K562 (cell line): Measurements from ENCODE around the gene MALAT1. TPM values are rescaled to one million over a fixed set of nuclear protein-coding genes. Genes with fewer than 3 reads are reported as not detected.

Experiments used
- CBX8 ChIP-seq: fragments of 200-600 bp; sonication (generic); IDR thresholded peaks from 2 replicates; pipeline ENCODE4 v1.6.1; 2012; ENCODE audit warnings: borderline replicate concordance, mixed run types, low read depth, mild to moderate bottlenecking, moderate library complexity, mixed read lengths, low read length, control low read depth, inconsistent platforms; ENCODE audit not compliant: poor library complexity, severe bottlenecking; ENCODE audit errors: extremely low read depth
- ETV6 ChIP-seq, 3 experiments: fragments of 150-350 bp in 1 of 3; sonication (generic) in 1 of 3; formaldehyde crosslinking in 1 of 3; IDR thresholded peaks; 2 replicates each; pipeline versions ENCODE4 v1.6.1 to v1.8.0; 2014 to 2022; ENCODE audit warnings: borderline replicate concordance in 2 of 3, low read depth in 2 of 3, antibody characterized with exemption in 1 of 3, low read length in 1 of 3, mild to moderate bottlenecking in 1 of 3, missing genetic modification reagents in 1 of 3
- HMG20A ChIP-seq: fragments of 450-650 bp; formaldehyde crosslinking; conservative IDR thresholded peaks from 2 replicates; pipeline ENCODE4 v1.4.0; 2020; ENCODE audit warnings: mild to moderate bottlenecking, mixed read lengths
- KLF1 ChIP-seq: fragments of 450-650 bp; IDR thresholded peaks from 2 replicates; pipeline ENCODE4 v1.6.1; 2016; ENCODE audit warnings: missing genetic modification characterization, missing compliant biosample characterization
- NCOA1 ChIP-seq: fragments of 450-650 bp; IDR thresholded peaks from 2 replicates; pipeline ENCODE4 v1.6.1; 2016; ENCODE audit warnings: low read depth
- NONO ChIP-seq, 2 experiments: fragments of 200-400 bp in 1 of 2; fragments of 450-650 bp in 1 of 2; formaldehyde crosslinking in 1 of 2; IDR thresholded peaks; 2 replicates each; pipeline ENCODE4 v1.6.1; 2017; ENCODE audit warnings: low read depth in 2 of 2, mild to moderate bottlenecking in 2 of 2, moderate library complexity in 2 of 2, low read length in 1 of 2
- POLR2A ChIP-seq: fragments of 450-650 bp; conservative IDR thresholded peaks from 2 replicates; pipeline ENCODE4 v1.6.1; 2016
- POLR2AphosphoS5 ChIP-seq: IDR thresholded peaks from 2 replicates; pipeline ENCODE4 v1.6.1; 2011; ENCODE audit warnings: mild to moderate bottlenecking, low read depth, low read length, moderate library complexity; ENCODE audit not compliant: control insufficient read depth, insufficient read depth
- ZC3H4 ChIP-seq: sonication (generic); formaldehyde crosslinking; IDR thresholded peaks from 2 replicates; pipeline ENCODE4 v1.9.0; 2021; ENCODE audit warnings: missing genetic modification reagents, borderline replicate concordance
- ZNF224 ChIP-seq: sonication (generic); formaldehyde crosslinking; IDR thresholded peaks from 2 replicates; pipeline ENCODE4 v1.8.0; 2022; ENCODE audit warnings: mild to moderate bottlenecking, missing genetic modification reagents
- ZNF274 ChIP-seq: IDR thresholded peaks from 2 replicates; pipeline ENCODE4 v1.6.1; 2011; ENCODE audit warnings: low read depth, mild to moderate bottlenecking, low read length, moderate library complexity, borderline replicate concordance
- ZNF436 ChIP-seq: fragments of 250-450, 450-650 bp; sonication (Bioruptor Pico); formaldehyde crosslinking; IDR thresholded peaks from 2 replicates; pipeline ENCODE4 v1.7.0; 2020; ENCODE audit warnings: mild to moderate bottlenecking
- ZNF785 ChIP-seq: fragments of 250-450 bp; sonication (Bioruptor Pico); IDR thresholded peaks from 2 replicates; pipeline ENCODE4 v1.4.0; 2020; ENCODE audit warnings: mild to moderate bottlenecking
- ZSCAN29 ChIP-seq: fragments of 450-650 bp; IDR thresholded peaks from 2 replicates; pipeline ENCODE4 v1.6.1; 2017
- polyA plus RNA-seq, 8 experiments: library from polyadenylated mRNA; depleted of rRNA in 4 of 8; stranded (reverse) in 5 of 8; unstranded in 3 of 8; fragments of >200 nt; fragmentation: Nextera tagmentation in 2 of 8; fragmentation: Illumina TruSeq in 1 of 8; extraction: Ambion mirVana in 2 of 8; extraction: Trizol in 1 of 8; gene quantifications; 2 replicates each; pipeline versions ENCODE4 v1.2.1 to v1.2.3, GENCODE V29; 2011 to 2014; ENCODE audit warnings: inconsistent platforms in 1 of 8, missing spikeins in 1 of 8
- total RNA-seq, 7 experiments: library from RNA; depleted of rRNA in 6 of 7; stranded (reverse); fragments of >200 nt in 6 of 7; fragmentation: Illumina TruSeq in 2 of 7; extraction: Trizol in 2 of 7; gene quantifications; 2 replicates each; pipeline versions ENCODE4 v1.2.1 to v1.2.3, GENCODE V29; 2011 to 2021; ENCODE audit warnings: low replicate concordance in 1 of 7
- TF ChIP-seq, protein P1 (sequence below): sonication (generic); formaldehyde crosslinking; IDR thresholded peaks from 2 replicates; pipeline ENCODE4 v1.8.0; 2022; ENCODE audit warnings: mild to moderate bottlenecking, missing genetic modification reagents
- TF ChIP-seq, protein P2 (sequence below): fragments of 450-650 bp; formaldehyde crosslinking; IDR thresholded peaks from 2 replicates; pipeline ENCODE4 v1.4.0; 2020; ENCODE audit warnings: mild to moderate bottlenecking
- TF ChIP-seq, protein P3 (sequence below): IDR thresholded peaks from 3 replicates; pipeline ENCODE4 v1.6.1; 2011; ENCODE audit warnings: borderline replicate concordance, mild to moderate bottlenecking, moderate library complexity; ENCODE audit not compliant: insufficient read length; ENCODE audit errors: extremely low read depth

The MALAT1 gene
- total and polyA plus RNA-seq, 9 of the 15 experiments (the other 6 are each of a cell fraction or from before 2014, with no cell fraction given) = 363 to 8,715 (median 2,351) TPM

DNA sequence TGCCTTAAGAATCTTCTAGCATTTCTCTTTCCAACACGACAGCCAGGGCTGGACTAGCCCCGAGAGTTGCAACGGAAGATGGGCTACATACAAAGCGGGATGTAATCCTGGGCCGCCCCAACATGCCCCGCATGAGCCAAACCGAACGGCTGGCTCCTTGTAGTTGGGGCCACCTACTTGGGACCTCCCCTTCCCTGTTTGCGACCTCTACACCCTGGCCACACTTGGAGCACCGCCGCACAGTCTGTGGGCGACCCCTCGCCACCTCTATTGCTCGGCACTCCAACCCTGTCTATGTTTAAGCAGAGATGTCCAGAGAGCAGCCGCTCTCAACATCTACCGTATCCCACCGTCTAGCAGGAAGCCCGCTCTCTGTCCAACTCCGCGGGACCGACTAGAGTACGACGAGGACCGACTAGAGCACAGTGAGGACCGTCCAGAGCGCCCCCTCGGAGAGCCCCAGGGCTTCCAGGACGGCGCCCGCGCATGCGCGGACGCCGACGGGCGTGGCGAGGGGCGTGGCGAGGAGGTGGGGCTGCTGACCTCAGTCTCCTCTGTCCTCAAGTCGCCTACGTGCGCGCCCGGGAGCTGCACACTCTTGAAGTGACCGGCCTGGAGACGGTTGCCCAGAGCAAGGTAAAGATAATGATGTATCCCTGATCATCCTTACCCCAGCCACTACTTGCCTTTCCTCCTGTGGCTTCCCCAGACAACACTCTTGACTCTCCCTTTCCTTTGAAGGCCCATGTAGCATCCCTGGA is 44.0 kb upstream of the MALAT1 start (continued):
- TF ChIP-seq HMG20A (CRISPR knock-in tag) = no peak
- TF ChIP-seq KLF1 (tag) = peak; percentile 75; the same call in 1 of the 2 replicates
- 0 out of 2 replicates have a peak, but pooled peaks have one; percentile 20 for TF ChIP-seq ZC3H4 (CRISPR knock-in tag)
- TF ChIP-seq, protein P1, sequence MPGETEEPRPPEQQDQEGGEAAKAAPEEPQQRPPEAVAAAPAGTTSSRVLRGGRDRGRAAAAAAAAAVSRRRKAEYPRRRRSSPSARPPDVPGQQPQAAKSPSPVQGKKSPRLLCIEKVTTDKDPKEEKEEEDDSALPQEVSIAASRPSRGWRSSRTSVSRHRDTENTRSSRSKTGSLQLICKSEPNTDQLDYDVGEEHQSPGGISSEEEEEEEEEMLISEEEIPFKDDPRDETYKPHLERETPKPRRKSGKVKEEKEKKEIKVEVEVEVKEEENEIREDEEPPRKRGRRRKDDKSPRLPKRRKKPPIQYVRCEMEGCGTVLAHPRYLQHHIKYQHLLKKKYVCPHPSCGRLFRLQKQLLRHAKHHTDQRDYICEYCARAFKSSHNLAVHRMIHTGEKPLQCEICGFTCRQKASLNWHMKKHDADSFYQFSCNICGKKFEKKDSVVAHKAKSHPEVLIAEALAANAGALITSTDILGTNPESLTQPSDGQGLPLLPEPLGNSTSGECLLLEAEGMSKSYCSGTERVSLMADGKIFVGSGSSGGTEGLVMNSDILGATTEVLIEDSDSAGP (CRISPR knock-in tag) = no peak
- TF ChIP-seq, protein P2, sequence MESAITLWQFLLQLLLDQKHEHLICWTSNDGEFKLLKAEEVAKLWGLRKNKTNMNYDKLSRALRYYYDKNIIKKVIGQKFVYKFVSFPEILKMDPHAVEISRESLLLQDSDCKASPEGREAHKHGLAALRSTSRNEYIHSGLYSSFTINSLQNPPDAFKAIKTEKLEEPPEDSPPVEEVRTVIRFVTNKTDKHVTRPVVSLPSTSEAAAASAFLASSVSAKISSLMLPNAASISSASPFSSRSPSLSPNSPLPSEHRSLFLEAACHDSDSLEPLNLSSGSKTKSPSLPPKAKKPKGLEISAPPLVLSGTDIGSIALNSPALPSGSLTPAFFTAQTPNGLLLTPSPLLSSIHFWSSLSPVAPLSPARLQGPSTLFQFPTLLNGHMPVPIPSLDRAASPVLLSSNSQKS (CRISPR knock-in tag) = no peak
- TF ChIP-seq ZNF436 (CRISPR knock-in tag) = no peak
- TF ChIP-seq ZSCAN29 = no peak
- peak; percentile 98 for TF ChIP-seq POLR2A
- TF ChIP-seq ZNF785 = no peak
- no peak for TF ChIP-seq ETV6 (IDR thresholded peaks at IDR 0.05; ENCODE audit: borderline replicate concordance in 1 of 2, low read depth in 2 of 2, low read length in 1 of 2)
- no peak for TF ChIP-seq ETV6 (CRISPR knock-in tag; IDR thresholded peaks at IDR 0.05; ENCODE audit: borderline replicate concordance)
- TF ChIP-seq NONO (IDR thresholded peaks at IDR 0.05; ENCODE audit: low read depth in 2 of 2, low read length in 1 of 2) = no peak
- TF ChIP-seq NCOA1 = no peak; the same call in 1 of the 2 replicates
- TF ChIP-seq CBX8 = no peak
- TF ChIP-seq ZNF274 = no peak
- TF ChIP-seq, protein P3, sequence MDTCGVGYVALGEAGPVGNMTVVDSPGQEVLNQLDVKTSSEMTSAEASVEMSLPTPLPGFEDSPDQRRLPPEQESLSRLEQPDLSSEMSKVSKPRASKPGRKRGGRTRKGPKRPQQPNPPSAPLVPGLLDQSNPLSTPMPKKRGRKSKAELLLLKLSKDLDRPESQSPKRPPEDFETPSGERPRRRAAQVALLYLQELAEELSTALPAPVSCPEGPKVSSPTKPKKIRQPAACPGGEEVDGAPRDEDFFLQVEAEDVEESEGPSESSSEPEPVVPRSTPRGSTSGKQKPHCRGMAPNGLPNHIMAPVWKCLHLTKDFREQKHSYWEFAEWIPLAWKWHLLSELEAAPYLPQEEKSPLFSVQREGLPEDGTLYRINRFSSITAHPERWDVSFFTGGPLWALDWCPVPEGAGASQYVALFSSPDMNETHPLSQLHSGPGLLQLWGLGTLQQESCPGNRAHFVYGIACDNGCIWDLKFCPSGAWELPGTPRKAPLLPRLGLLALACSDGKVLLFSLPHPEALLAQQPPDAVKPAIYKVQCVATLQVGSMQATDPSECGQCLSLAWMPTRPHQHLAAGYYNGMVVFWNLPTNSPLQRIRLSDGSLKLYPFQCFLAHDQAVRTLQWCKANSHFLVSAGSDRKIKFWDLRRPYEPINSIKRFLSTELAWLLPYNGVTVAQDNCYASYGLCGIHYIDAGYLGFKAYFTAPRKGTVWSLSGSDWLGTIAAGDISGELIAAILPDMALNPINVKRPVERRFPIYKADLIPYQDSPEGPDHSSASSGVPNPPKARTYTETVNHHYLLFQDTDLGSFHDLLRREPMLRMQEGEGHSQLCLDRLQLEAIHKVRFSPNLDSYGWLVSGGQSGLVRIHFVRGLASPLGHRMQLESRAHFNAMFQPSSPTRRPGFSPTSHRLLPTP = no peak
- TF ChIP-seq ZNF224 (CRISPR knock-in tag) = no peak
- peak; percentile 94 for TF ChIP-seq POLR2AphosphoS5
